Right lobe of liver (tissue), 4 donors: Measurements from ENCODE around the gene NPM1.

ENCODE experiments used
- POLR2A ChIP-seq: fragments of 450-650 bp; IDR thresholded peaks from one replicate; pipeline ENCODE4 v1.6.1; 2017; ENCODE audit warnings: antibody characterized with exemption, mild to moderate bottlenecking
- TF ChIP-seq, protein P1 (sequence below), 4 donors: fragments of 200-600 bp in 3 of 4; fragments of 450-650 bp in 1 of 4; IDR thresholded peaks; one replicate each; pipeline versions ENCODE4 v1.5.1 to v1.8.0; 2016 to 2022; ENCODE audit warnings: antibody characterized with exemption in 4 of 4, mild to moderate bottlenecking in 2 of 4
- donor health status: DM: no; HTN: no; CAD: no.
- donor health status: DM: no; HTN: no; CAD: no.
- donor health status: DM: no; HTN: yes; CAD: no.

GRCh38 chr5:171453988-171454387 lies 66.3 kb downstream of the NPM1 start:
- TF ChIP-seq, protein P1, sequence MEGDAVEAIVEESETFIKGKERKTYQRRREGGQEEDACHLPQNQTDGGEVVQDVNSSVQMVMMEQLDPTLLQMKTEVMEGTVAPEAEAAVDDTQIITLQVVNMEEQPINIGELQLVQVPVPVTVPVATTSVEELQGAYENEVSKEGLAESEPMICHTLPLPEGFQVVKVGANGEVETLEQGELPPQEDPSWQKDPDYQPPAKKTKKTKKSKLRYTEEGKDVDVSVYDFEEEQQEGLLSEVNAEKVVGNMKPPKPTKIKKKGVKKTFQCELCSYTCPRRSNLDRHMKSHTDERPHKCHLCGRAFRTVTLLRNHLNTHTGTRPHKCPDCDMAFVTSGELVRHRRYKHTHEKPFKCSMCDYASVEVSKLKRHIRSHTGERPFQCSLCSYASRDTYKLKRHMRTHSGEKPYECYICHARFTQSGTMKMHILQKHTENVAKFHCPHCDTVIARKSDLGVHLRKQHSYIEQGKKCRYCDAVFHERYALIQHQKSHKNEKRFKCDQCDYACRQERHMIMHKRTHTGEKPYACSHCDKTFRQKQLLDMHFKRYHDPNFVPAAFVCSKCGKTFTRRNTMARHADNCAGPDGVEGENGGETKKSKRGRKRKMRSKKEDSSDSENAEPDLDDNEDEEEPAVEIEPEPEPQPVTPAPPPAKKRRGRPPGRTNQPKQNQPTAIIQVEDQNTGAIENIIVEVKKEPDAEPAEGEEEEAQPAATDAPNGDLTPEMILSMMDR (IDR thresholded peaks at IDR 0.05), result no peak
- TF ChIP-seq POLR2A, result no peak
